Keratinocyte (primary cell): ENCODE data around the gene CTSZ. TPM values are rescaled to one million over a fixed set of nuclear protein-coding genes. Genes with fewer than 3 reads are reported as not detected.

Experiments
- DNase-seq: peaks from one replicate; pipeline ENCODE4 v3.0.0-alpha.2; 2011; ENCODE audit warnings: low read depth, missing footprints, low spot score
- FAIRE-seq: peaks from 2 replicates; lab custom pipeline; 2011; peaks lifted over from hg19 to GRCh38; lab: Jason Lieb, UNC
- H2AFZ ChIP-seq: 2 replicates; pipeline ENCODE4 v1.6.0; 2012; ENCODE audit warnings: low read length, control low read depth, inconsistent platforms; ENCODE audit not compliant: control insufficient read depth
- H3K27ac ChIP-seq: 2 replicates; pipeline ENCODE4 v1.5.1; 2011; ENCODE audit warnings: low read length; ENCODE audit not compliant: control insufficient read depth, insufficient read depth
- H3K27me3 ChIP-seq: 3 replicates; pipeline ENCODE4 v1.6.0; 2011; ENCODE audit warnings: low read length; ENCODE audit not compliant: control insufficient read depth, insufficient read depth; ENCODE audit errors: extremely low read depth
- H3K36me3 ChIP-seq, 2 experiments: 2 replicates in 1 of 2; 3 replicates in 1 of 2; pipeline ENCODE4 v1.5.1; 2011; ENCODE audit warnings: low read length in 2 of 2, mild to moderate bottlenecking in 1 of 2; ENCODE audit not compliant: control insufficient read depth in 2 of 2, insufficient read depth in 2 of 2; ENCODE audit errors: extremely low read depth in 1 of 2
- H3K4me1 ChIP-seq: 3 replicates; pipeline ENCODE4 v1.5.1; 2011; ENCODE audit warnings: low read length; ENCODE audit not compliant: control insufficient read depth, insufficient read depth; ENCODE audit errors: extremely low read depth
- H3K4me2 ChIP-seq: 3 replicates; pipeline ENCODE4 v1.6.0; 2011; ENCODE audit warnings: low read depth, low read length; ENCODE audit not compliant: control insufficient read depth, insufficient read depth; ENCODE audit errors: extremely low read depth
- H3K4me3 ChIP-seq, 3 experiments: fragments of 200-600 bp in 1 of 3; sonication (generic) in 1 of 3; 2 replicates in 2 of 3; 3 replicates in 1 of 3; pipeline ENCODE4 v1.5.1; 2011 to 2016; ENCODE audit warnings: low read length in 3 of 3, mild to moderate bottlenecking in 3 of 3, control low read depth in 2 of 3, inconsistent platforms in 1 of 3, low read depth in 1 of 3, mixed read lengths in 1 of 3, mixed run types in 1 of 3, moderate library complexity in 1 of 3; ENCODE audit not compliant: control insufficient read depth in 2 of 3, insufficient read depth in 2 of 3; ENCODE audit errors: extremely low read depth in 1 of 3
- H3K79me2 ChIP-seq: 2 replicates; pipeline ENCODE4 v1.6.0; 2012; ENCODE audit warnings: low read length; ENCODE audit not compliant: control insufficient read depth, insufficient read depth
- H3K9ac ChIP-seq: 3 replicates; pipeline ENCODE4 v1.6.0; 2011; ENCODE audit warnings: low read length; ENCODE audit not compliant: control insufficient read depth, insufficient read depth; ENCODE audit errors: extremely low read depth
- H3K9me1 ChIP-seq: 3 replicates; pipeline ENCODE4 v1.6.0; 2011; ENCODE audit warnings: low read length; ENCODE audit not compliant: control insufficient read depth, insufficient read depth; ENCODE audit errors: extremely low read depth
- H3K9me3 ChIP-seq: 2 replicates; pipeline ENCODE4 v1.5.1; 2012; ENCODE audit warnings: low read depth, low read length; ENCODE audit not compliant: control insufficient read depth
- H4K20me1 ChIP-seq: 3 replicates; pipeline ENCODE4 v1.6.0; 2011; ENCODE audit warnings: low read length; ENCODE audit not compliant: control insufficient read depth, insufficient read depth; ENCODE audit errors: extremely low read depth
- CTCF ChIP-seq, 3 experiments: IDR thresholded peaks in 1 of 3; conservative IDR thresholded peaks in 1 of 3; optimal IDR thresholded peaks in 1 of 3; 2 replicates in 2 of 3; 3 replicates in 1 of 3; pipeline versions ENCODE3 to v1.5.1; 2011; ENCODE audit warnings: low read length in 3 of 3, mild to moderate bottlenecking in 3 of 3, moderate library complexity in 2 of 3, control low read depth in 1 of 3, inconsistent platforms in 1 of 3; ENCODE audit not compliant: insufficient read depth in 2 of 3; ENCODE audit errors: extremely low read depth in 1 of 3
- EZH2 ChIP-seq: IDR thresholded peaks from one replicate; pipeline ENCODE4 v1.6.1; 2012; ENCODE audit warnings: inconsistent platforms, mild to moderate bottlenecking, low read length, moderate library complexity
- dilution Hi-C: fragments of 300-500 bp; cut with MboI; formaldehyde crosslinking; loops from one replicate; pipeline ENCODE4 v1.7.0; 2020; ENCODE audit warnings: low sequenced_read_pairs; ENCODE audit not compliant: extremely low pct_ligation_motif_present
- polyA plus RNA-seq, 5 experiments: library from polyadenylated mRNA; depleted of rRNA in 3 of 5; stranded (reverse) in 3 of 5; stranded (forward) in 1 of 5; unstranded in 1 of 5; fragments of >200 nt; gene quantifications; 1 replicate in 1 of 5; 2 replicates in 3 of 5; 3 replicates in 1 of 5; pipeline versions ENCODE4 v1.2.1 to v1.2.3, GENCODE V29; 2011 to 2012; ENCODE audit warnings: missing spikeins in 2 of 5, low read depth in 1 of 5, low replicate concordance in 1 of 5

The CTSZ gene
- polyA plus RNA-seq, 1 donor (not counting 4 experiments of a cell fraction or from before 2014, with no cell fraction given), result 138 TPM

GRCh38 chr20:58973866-58974265, 33.2 kb downstream of the CTSZ start:
- TF ChIP-seq EZH2, result no peak
- Histone ChIP-seq H3K4me3 (no peak overlapping the region), H2AFZ (no peak overlapping the region), H3K36me3 (no peaks in the 10 kb centered on the region), H3K9me3 (no peaks in the 10 kb centered on the region), H3K27me3 (no peaks in the 10 kb centered on the region), H3K4me1 (no peaks in the 10 kb centered on the region), H3K9ac (no peak overlapping the region), H3K4me2 (no peak overlapping the region), H3K9me1 (no peaks in the 10 kb centered on the region), H3K27ac (no peak overlapping the region), H4K20me1 (no peaks in the 10 kb centered on the region), H3K79me2 (no peaks in the 10 kb centered on the region)
- dilution Hi-C loops, result no loop called here
- DNase-seq, result no peak
- no peak for FAIRE-seq

- Histone ChIP-seq H3K4me3 (no peak overlapping the region), H3K27ac (no peak overlapping the region), H3K9ac (no peak overlapping the region), H3K4me1 (no peaks in the 10 kb centered on the region), H3K9me3 (no peaks in the 10 kb centered on the region), H2AFZ (no peak overlapping the region), H3K4me2 (no peak overlapping the region), H3K36me3 (no peaks in the 10 kb centered on the region), H4K20me1 (no peaks in the 10 kb centered on the region), H3K27me3 (peaks cover 3% of the 10 kb centered on the region), H3K9me1 (no peaks in the 10 kb centered on the region), H3K79me2 (no peaks in the 10 kb centered on the region)
- TF ChIP-seq EZH2 (no peak), CTCF (optimal IDR thresholded peaks at IDR 0.05 in 1 of 3, IDR thresholded peaks at IDR 0.05 in 1 of 3, conservative IDR thresholded peaks at IDR 0.05 in 1 of 3; ENCODE audit: extremely low read depth in 1 of 3, insufficient read depth in 2 of 3, low read length in 3 of 3) (no peak)
- no peak for FAIRE-seq
- dilution Hi-C loops, result no loop called here
- no peak for DNase-seq
Measured at GRCh38 chr20:58973179-58973578, 33.9 kb downstream of the CTSZ start.

- H3K9ac ChIP-seq, result no peak overlapping the region
- H3K9me3 ChIP-seq, result no peaks in the 10 kb centered on the region
- no peak overlapping the region for H3K27ac ChIP-seq
- H3K79me2 ChIP-seq, result no peaks in the 10 kb centered on the region
- no peak overlapping the region for H3K4me3 ChIP-seq
- no peaks in the 10 kb centered on the region for H3K9me1 ChIP-seq
- H3K36me3 ChIP-seq, result no peaks in the 10 kb centered on the region
- H3K4me1 ChIP-seq, result no peaks in the 10 kb centered on the region
- H2AFZ ChIP-seq, result no peak overlapping the region
- DNase-seq, result no peak
- no peaks in the 10 kb centered on the region for H4K20me1 ChIP-seq
- no peak for FAIRE-seq
- TF ChIP-seq EZH2 (no peak), CTCF (optimal IDR thresholded peaks at IDR 0.05 in 1 of 3, IDR thresholded peaks at IDR 0.05 in 1 of 3, conservative IDR thresholded peaks at IDR 0.05 in 1 of 3; ENCODE audit: extremely low read depth in 1 of 3, insufficient read depth in 2 of 3, low read length in 3 of 3) (no peak)
- H3K27me3 ChIP-seq, result peaks cover 3% of the 10 kb centered on the region
- dilution Hi-C loops, result no loop called here
- no peak overlapping the region for H3K4me2 ChIP-seq
Measured at GRCh38 chr20:58971429-58971828, 35.6 kb downstream of the CTSZ start.
